GM12872 (cell line): Measurements from ENCODE around the gene WDR75.

Source experiments
- TF ChIP-seq, protein P1 (sequence below): IDR thresholded peaks from 3 replicates; pipeline ENCODE4 v1.5.1; 2011; ENCODE audit warnings: low read depth, mild to moderate bottlenecking, low read length, moderate library complexity; ENCODE audit not compliant: insufficient read depth

The WDR75 gene

DNA sequence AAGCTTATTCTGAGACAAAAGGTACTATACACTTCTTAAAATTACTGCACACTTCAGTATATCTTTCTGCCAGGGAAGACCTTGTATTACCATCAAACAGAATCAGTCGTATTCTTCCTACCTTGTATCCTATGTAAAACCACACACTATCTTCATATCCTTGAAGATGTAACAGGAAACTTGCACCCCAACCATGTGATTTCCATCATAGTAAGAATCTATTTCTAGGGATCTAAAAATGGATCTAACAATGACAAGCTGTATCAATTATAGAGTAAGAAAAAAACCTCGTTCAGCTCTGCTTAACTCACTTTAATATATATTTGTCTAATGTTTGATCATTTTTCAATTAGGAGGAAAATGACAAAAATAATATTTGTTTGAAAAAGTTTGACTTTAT is 60.2 kb downstream of the WDR75 start:
- TF ChIP-seq, protein P1, sequence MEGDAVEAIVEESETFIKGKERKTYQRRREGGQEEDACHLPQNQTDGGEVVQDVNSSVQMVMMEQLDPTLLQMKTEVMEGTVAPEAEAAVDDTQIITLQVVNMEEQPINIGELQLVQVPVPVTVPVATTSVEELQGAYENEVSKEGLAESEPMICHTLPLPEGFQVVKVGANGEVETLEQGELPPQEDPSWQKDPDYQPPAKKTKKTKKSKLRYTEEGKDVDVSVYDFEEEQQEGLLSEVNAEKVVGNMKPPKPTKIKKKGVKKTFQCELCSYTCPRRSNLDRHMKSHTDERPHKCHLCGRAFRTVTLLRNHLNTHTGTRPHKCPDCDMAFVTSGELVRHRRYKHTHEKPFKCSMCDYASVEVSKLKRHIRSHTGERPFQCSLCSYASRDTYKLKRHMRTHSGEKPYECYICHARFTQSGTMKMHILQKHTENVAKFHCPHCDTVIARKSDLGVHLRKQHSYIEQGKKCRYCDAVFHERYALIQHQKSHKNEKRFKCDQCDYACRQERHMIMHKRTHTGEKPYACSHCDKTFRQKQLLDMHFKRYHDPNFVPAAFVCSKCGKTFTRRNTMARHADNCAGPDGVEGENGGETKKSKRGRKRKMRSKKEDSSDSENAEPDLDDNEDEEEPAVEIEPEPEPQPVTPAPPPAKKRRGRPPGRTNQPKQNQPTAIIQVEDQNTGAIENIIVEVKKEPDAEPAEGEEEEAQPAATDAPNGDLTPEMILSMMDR = no peak

DNA sequence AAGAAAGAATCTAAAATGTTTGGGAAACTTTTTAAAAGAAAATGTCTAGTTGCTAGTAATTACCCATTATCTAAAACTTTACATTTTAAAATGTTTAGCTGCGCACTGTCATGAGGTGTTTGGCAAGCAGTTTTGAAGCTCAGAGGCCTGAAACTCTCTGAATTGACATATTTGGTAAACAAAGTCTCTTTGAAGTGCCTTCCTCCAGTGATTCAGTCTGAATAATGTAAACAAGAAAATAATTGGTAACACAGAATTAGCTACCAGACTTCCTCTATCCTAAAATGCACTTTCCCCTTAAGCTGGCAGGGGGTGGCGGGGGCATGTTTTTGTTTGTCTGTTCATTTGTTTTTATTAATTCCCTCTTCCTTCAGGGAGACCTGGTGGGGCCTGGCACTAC is 61.4 kb downstream of the WDR75 start:
- TF ChIP-seq, protein P1 = no peak

DNA sequence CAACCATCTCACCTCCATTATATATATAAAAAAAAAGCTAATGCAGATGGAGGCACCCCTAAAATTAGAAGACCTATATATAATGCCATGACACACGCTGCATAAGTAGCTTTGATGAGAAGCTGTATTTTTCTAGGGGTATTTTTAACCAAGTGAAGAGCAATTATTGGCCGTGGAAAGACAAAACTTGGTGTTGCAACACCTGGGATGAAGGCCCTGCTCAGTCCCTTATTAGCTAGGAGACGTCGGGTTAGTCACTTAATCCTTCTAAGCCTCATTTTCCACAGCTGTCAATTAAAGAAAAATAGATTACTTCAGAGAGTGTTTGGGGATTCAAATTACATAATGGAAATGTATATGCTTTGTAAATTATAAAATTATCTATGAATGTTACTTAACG is 63.0 kb downstream of the WDR75 start:
- TF ChIP-seq, protein P1 = no peak

DNA sequence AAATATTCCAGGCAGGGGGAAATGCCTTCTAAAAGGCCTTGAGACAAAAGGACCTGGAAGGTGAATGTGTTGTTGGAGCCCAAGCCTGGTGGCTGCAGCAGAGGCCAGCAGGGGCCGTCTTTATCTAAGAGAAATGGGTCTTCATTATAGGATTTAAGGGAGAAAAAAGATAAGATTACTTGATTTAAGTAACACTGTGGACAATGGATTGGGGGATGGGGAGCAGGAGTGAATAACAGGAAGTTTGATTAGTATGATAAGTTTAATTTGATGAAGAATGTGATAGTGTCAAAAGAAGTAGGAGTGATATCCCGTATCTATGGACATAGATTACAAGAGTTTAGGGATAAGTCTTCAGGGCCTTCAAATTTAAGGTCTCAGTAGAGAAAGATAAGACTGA is 64.2 kb downstream of the WDR75 start:
- TF ChIP-seq, protein P1 = no peak

DNA sequence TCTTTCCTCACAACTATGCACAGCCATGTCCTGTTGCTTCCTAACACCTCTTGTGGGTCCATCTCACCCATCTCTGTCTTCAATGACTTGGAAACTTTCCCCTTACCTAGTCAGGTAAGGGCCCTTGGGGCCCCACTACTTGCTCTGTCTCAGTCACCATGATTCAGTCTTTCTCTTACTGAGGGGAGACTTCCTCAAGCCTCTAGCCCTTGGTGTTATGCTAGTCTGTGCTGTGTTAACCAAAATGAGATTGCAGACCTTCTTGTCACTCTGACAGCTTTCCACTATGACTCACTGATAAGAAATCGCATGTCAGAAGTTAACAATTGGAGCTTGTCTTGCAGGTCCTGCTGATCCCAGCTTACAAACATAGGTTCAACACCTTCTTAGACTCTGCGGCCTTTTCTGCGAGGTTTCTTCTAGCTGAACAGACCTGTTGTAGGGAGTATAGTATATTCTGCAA is 65.3 kb downstream of the WDR75 start:
- TF ChIP-seq, protein P1 = no peak

DNA sequence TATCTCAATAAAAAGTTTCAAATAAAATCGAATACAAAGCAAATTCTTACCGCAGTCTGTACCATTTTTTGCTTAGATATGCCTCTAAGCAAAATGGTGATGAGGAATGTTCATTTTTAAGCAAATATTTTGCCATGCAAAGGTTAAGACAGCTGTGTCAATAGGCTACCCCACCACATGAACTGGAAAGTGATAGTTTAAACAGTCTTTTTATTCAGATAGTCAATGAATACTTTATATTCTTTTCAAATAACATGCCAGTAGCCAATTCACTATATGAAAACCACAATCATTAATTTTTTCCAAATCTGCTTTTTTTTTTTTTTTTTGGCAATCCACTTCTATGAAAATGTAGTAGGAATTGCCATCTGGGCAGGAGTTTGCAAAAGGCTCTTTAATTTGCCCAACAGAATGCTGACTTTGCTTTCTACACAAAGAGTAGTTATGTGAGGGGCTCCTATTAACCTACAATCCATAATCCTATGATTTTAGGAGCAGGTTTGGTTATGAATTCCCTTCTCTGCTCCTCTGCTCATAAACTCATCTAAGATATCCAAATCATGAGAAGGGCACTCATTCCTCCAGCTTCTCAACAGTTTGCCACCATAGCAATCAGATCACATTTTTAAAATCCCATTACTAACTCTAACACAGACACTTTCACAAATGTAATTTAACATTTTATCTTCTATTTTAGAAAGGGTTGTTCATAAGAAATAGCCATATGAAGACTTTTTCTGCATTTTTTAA is 70.1 kb downstream of the WDR75 start:
- TF ChIP-seq, protein P1 = no peak

DNA sequence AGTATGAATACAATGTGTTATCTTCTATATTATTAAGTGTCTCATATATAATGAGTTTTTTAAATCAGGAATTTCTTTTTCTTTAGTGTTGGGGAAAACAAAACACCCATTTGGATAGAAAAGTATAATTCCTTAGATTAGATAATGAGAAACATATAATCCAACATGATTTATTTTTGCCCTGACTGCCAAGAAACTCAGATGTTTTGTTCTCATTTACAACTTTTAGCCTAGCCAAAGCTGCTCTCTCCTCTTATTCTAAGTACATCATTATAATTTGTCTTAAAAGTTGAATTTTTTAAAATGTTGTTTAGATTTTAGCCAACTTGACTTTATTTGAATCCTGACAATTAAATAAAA is 70.7 kb downstream of the WDR75 start:
- TF ChIP-seq, protein P1 = no peak
